GM21786 (cell line): ENCODE results near the gene PADI1.

Experiments
- ATAC-seq: cut with Tn5 transposase; IDR thresholded peaks from one replicate; pipeline ENCODE4 v1.9.1; 2021; ENCODE audit not compliant: unreplicated experiment

Gene PADI1

GRCh38 chr1:17214876-17215544, 10.1 kb downstream of the PADI1 start:
- ATAC-seq, result no peak

- ATAC-seq, result no peak
Observed at GRCh38 chr1:17215545-17215890, 10.6 kb downstream of the PADI1 start.

GRCh38 chr1:17216078-17216477, 11.2 kb downstream of the PADI1 start:
- ATAC-seq, result no peak

GRCh38 chr1:17217607-17218006, 12.7 kb downstream of the PADI1 start:
- no peak for ATAC-seq

- ATAC-seq, result no peak
Observed at GRCh38 chr1:17218939-17219338, 14.0 kb downstream of the PADI1 start.

GRCh38 chr1:17220287-17220686, 15.4 kb downstream of the PADI1 start:
- no peak for ATAC-seq

- no peak for ATAC-seq
Observed at GRCh38 chr1:17222557-17222956, 17.6 kb downstream of the PADI1 start.

GRCh38 chr1:17224434-17224833, 19.5 kb downstream of the PADI1 start:
- ATAC-seq, result no peak

GRCh38 chr1:17225140-17225539, 20.2 kb downstream of the PADI1 start:
- ATAC-seq, result no peak

- ATAC-seq, result no peak
Observed at GRCh38 chr1:17227358-17227915, 22.5 kb downstream of the PADI1 start.

GRCh38 chr1:17228619-17229018, 23.7 kb downstream of the PADI1 start:
- ATAC-seq, result no peak

- no peak for ATAC-seq
Observed at GRCh38 chr1:17229379-17229778, 24.5 kb downstream of the PADI1 start.

- ATAC-seq, result no peak
Observed at GRCh38 chr1:17230106-17230505, 25.2 kb downstream of the PADI1 start.

- no peak for ATAC-seq
Observed at GRCh38 chr1:17230671-17231310, 25.9 kb downstream of the PADI1 start.

- ATAC-seq, result no peak
Observed at GRCh38 chr1:17232759-17233661, 28.1 kb downstream of the PADI1 start.

- ATAC-seq, result no peak
Observed at GRCh38 chr1:17233675-17234320, 28.9 kb downstream of the PADI1 start.

GRCh38 chr1:17234405-17234804, 29.5 kb downstream of the PADI1 start:
- no peak for ATAC-seq

GRCh38 chr1:17235135-17235885, 30.4 kb downstream of the PADI1 start:
- no peak for ATAC-seq

GRCh38 chr1:17236779-17237560, 32.0 kb downstream of the PADI1 start:
- no peak for ATAC-seq

- no peak for ATAC-seq
Observed at GRCh38 chr1:17237561-17237903, 32.6 kb downstream of the PADI1 start.
